HG02798 (cell line): ENCODE measurements around the gene TFF2.

Experiments
- ATAC-seq: cut with Tn5 transposase; IDR thresholded peaks from one replicate; pipeline ENCODE4 v1.9.1; 2021; ENCODE audit warnings: mild to moderate bottlenecking; ENCODE audit not compliant: unreplicated experiment, poor library complexity

The TFF2 gene

GRCh38 chr21:42350927-42351426 lies at the start of gene TFF2:
TFF2 (minus strand) TSS chr21:42350994; CDS start chr21:42350957, 37 bp downstream.
- no peak for ATAC-seq

GRCh38 chr21:42400525-42400924 lies 49.7 kb upstream of the TFF2 start:
- ATAC-seq = no peak

- ATAC-seq = no peak
These were observed 47.7 kb upstream of the TFF2 start for GRCh38 chr21:42398436-42399028.

GRCh38 chr21:42397746-42398394 lies 47.1 kb upstream of the TFF2 start:
- ATAC-seq = no peak

GRCh38 chr21:42396799-42397745 lies 46.3 kb upstream of the TFF2 start:
- ATAC-seq = no peak

GRCh38 chr21:42395905-42396651 lies 45.3 kb upstream of the TFF2 start, which contains the start of gene TMPRSS3:
TMPRSS3 (minus strand) TSS chr21:42396052; CDS start chr21:42395417, 635 bp downstream.
- ATAC-seq = no peak

GRCh38 chr21:42395302-42395701 lies 44.5 kb upstream of the TFF2 start:
- ATAC-seq = no peak

- ATAC-seq = no peak
These were observed 42.7 kb upstream of the TFF2 start for GRCh38 chr21:42393443-42393950.

- peak; percentile 69 for ATAC-seq
These were observed 42.1 kb upstream of the TFF2 start for GRCh38 chr21:42392731-42393442.

GRCh38 chr21:42391297-42391696 lies 40.5 kb upstream of the TFF2 start:
- no peak for ATAC-seq

GRCh38 chr21:42390696-42391095 lies 39.9 kb upstream of the TFF2 start:
- ATAC-seq = no peak

GRCh38 chr21:42390193-42390592 lies 39.4 kb upstream of the TFF2 start:
- no peak for ATAC-seq

GRCh38 chr21:42389449-42389835 lies 38.6 kb upstream of the TFF2 start:
- no peak for ATAC-seq

GRCh38 chr21:42388740-42389448 lies 38.1 kb upstream of the TFF2 start:
- no peak for ATAC-seq

- ATAC-seq = no peak
These were observed 37.1 kb upstream of the TFF2 start for GRCh38 chr21:42387843-42388340.

GRCh38 chr21:42387164-42387563 lies 36.4 kb upstream of the TFF2 start:
- no peak for ATAC-seq

GRCh38 chr21:42386034-42386591 lies 35.3 kb upstream of the TFF2 start:
- ATAC-seq = no peak

GRCh38 chr21:42385619-42386018 lies 34.8 kb upstream of the TFF2 start:
- no peak for ATAC-seq
